COLO668 (cell line): ENCODE measurements around the gene MOB3B.

Experiments
- DNase-seq: peaks from one replicate; lab custom pipeline; 2025; ENCODE audit not compliant: unreplicated experiment; lab: John Stamatoyannopoulos, UW

The MOB3B gene

GRCh38 chr9:27369591-27369990 is 160.0 kb downstream of the MOB3B start:
- no peak for DNase-seq

- no peak for DNase-seq
Measured at GRCh38 chr9:27368316-27368985, 161.2 kb downstream of the MOB3B start.

- no peak for DNase-seq
Measured at GRCh38 chr9:27367921-27368315, 161.7 kb downstream of the MOB3B start.

GRCh38 chr9:27367175-27367798 is 162.3 kb downstream of the MOB3B start:
- DNase-seq = no peak

GRCh38 chr9:27365707-27366376 is 163.8 kb downstream of the MOB3B start:
- DNase-seq = no peak

- DNase-seq = no peak
Measured at GRCh38 chr9:27362447-27363210, 167.0 kb downstream of the MOB3B start.

- DNase-seq = no peak
Measured at GRCh38 chr9:27361492-27361891, 168.1 kb downstream of the MOB3B start.

GRCh38 chr9:27359763-27360162 is 169.9 kb downstream of the MOB3B start:
- no peak for DNase-seq

GRCh38 chr9:27358007-27358406 is 171.6 kb downstream of the MOB3B start:
- DNase-seq = no peak

- DNase-seq = no peak
Measured at GRCh38 chr9:27356446-27356845, 173.2 kb downstream of the MOB3B start.

- DNase-seq = no peak
Measured at GRCh38 chr9:27355166-27355565, 174.4 kb downstream of the MOB3B start.

- DNase-seq = no peak
Measured at GRCh38 chr9:27353474-27354229, 176.0 kb downstream of the MOB3B start.

- no peak for DNase-seq
Measured at GRCh38 chr9:27353166-27353473, 176.5 kb downstream of the MOB3B start.

- DNase-seq = no peak
Measured at GRCh38 chr9:27352457-27353165, 177.0 kb downstream of the MOB3B start.

- DNase-seq = no peak
Measured at GRCh38 chr9:27351438-27351837, 178.2 kb downstream of the MOB3B start.

GRCh38 chr9:27350382-27350976 is 179.1 kb downstream of the MOB3B start:
- DNase-seq = no peak

GRCh38 chr9:27349698-27350080 is 179.9 kb downstream of the MOB3B start:
- DNase-seq = no peak

- DNase-seq = no peak
Measured at GRCh38 chr9:27348785-27349697, 180.6 kb downstream of the MOB3B start.

GRCh38 chr9:27347889-27348288 is 181.7 kb downstream of the MOB3B start:
- DNase-seq = no peak
